PC-9 (cell line): ENCODE measurements around the gene NUDT5.

Experiments
- EZH2 ChIP-seq: fragments of 200-600 bp; sonication (generic); IDR thresholded peaks from 2 replicates; pipeline ENCODE4 v1.8.0; 2017; ENCODE audit warnings: antibody characterized with exemption, low read depth
- TF ChIP-seq, protein P1 (sequence below): fragments of 200-600 bp; sonication (generic); conservative IDR thresholded peaks from 2 replicates; pipeline ENCODE4 v1.6.1; 2017; ENCODE audit warnings: mixed run types, antibody characterized with exemption, mild to moderate bottlenecking, moderate library complexity

DNA sequence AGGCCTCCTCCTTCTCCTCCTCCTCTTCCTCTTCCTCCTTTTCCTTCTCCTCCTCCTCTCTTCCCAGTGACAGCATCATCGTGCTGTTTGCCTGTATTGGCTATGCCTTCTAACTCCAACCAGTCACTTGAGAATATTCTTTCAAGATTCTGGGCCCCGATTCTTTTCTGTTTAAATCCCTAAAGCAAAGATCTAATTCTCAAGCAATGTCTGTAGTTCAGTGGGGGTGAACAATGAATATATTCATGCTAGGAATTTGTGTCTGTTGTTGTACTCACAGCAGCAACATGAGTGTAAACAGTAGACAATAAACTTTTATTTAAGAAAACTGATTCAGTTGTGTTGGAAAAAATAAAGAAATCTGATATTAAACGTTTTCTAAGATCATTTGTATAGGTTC is 30.7 kb downstream of the NUDT5 start:
- TF ChIP-seq, protein P1, sequence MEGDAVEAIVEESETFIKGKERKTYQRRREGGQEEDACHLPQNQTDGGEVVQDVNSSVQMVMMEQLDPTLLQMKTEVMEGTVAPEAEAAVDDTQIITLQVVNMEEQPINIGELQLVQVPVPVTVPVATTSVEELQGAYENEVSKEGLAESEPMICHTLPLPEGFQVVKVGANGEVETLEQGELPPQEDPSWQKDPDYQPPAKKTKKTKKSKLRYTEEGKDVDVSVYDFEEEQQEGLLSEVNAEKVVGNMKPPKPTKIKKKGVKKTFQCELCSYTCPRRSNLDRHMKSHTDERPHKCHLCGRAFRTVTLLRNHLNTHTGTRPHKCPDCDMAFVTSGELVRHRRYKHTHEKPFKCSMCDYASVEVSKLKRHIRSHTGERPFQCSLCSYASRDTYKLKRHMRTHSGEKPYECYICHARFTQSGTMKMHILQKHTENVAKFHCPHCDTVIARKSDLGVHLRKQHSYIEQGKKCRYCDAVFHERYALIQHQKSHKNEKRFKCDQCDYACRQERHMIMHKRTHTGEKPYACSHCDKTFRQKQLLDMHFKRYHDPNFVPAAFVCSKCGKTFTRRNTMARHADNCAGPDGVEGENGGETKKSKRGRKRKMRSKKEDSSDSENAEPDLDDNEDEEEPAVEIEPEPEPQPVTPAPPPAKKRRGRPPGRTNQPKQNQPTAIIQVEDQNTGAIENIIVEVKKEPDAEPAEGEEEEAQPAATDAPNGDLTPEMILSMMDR = no peak
- TF ChIP-seq EZH2 = no peak
